A204.1 (cell line): ENCODE results near the gene ZNF485.
"Not testable (repeated sequence)": the region's sequence is repeated elsewhere in the genome, so short reads cannot be mapped to it uniquely, and the experiment has no call there.

ENCODE experiments used
- FAIRE-seq: peaks from 2 replicates; lab custom pipeline; 2012; peaks lifted over from hg19 to GRCh38; lab: Jason Lieb, UNC

ZNF485 gene

DNA sequence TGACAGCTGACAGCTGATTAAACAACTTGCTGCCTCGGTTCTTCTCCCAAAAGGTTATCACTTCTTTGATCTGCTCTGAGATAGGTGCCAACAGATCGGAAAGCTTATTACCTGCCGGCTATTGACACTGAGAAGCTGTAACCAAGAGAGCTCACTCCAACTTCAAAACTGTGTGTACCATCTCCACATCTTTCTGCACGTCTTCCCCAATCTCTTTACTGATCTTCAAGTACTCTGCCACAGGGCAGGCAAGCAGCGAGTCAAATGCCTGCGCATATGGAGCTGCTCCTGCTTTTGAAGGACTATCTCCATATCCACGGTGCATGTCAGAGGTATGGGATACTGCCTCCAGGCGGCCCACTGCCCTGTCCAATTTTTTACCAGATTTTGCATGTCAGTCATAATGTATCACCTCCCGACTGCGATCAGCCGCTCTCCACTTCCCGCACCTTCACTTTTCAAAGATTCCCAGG is 352 bp upstream of the ZNF485 start:
- FAIRE-seq, result no peak

- FAIRE-seq, result no peak
These were observed 948 bp downstream of the ZNF485 start for GRCh38 chr10:43607199-43607573.

- no peak for FAIRE-seq
These were observed 4.4 kb downstream of the ZNF485 start for GRCh38 chr10:43610636-43611035.

GRCh38 chr10:43616697-43617370 is 10.6 kb downstream of the ZNF485 start:
- FAIRE-seq, result no peak

DNA sequence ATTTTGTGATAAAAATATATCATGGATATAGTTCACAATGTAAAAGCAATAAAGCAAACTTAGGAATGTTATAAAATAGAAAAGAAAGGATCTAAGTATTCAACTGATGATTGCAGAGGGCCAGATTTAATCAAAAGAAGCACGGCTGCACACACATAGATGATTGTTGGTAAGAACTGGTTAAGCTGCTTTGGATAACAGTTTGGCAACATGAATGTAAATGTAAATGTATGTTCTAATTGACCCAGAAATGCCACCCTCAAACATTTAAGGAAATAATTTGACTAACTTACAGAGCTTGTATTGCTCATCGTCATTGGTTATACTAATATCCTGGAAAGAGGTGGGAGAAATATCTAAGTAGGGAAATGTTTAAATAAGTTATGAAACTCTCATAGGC is 13.1 kb downstream of the ZNF485 start:
- FAIRE-seq, result no peak

- FAIRE-seq, result no peak
These were observed 15.8 kb downstream of the ZNF485 start for GRCh38 chr10:43622038-43622437.

DNA sequence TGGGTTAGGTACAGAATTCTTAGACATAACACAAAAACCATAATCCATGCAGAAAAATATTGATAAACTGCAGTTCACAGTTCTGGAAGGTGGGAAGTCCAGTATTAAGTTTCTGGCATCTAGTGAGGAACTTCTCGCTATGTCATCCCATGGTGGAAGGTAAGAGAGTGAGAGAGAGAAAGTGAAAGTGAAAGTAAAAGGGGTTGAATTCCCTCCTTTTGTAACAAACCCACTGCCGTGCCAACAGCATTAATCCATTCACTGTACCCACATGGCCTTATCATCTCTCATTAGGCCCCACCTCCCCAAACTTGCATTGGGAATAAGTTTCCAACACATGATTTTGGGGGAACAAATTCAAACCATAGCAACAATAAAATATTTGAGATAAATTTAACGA is 17.1 kb downstream of the ZNF485 start:
- no peak for FAIRE-seq

- no peak for FAIRE-seq
These were observed 21.7 kb downstream of the ZNF485 start for GRCh38 chr10:43627942-43628341.

DNA sequence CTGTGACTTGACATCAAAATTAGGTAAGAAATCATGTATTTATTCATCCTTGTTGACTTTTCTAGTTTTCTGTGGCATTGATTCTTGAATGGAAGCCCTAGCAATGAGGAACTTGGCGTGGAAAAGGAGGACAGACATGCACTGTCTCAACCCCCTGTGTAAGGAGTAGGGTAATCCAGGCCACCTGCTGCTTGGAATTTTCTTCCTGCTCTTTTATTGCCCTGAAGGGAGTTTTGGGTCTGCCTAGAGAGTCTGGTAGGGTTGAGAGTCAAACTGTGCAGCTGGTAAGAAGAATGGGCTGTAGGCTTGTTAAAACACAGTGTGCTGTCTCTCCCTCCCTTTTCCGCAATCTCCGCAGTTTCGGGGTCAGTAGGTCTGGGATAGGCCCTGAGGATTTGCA is 22.7 kb downstream of the ZNF485 start:
- no peak for FAIRE-seq

GRCh38 chr10:43635816-43636215 is 29.6 kb downstream of the ZNF485 start:
- FAIRE-seq, result not testable (repeated sequence)

DNA sequence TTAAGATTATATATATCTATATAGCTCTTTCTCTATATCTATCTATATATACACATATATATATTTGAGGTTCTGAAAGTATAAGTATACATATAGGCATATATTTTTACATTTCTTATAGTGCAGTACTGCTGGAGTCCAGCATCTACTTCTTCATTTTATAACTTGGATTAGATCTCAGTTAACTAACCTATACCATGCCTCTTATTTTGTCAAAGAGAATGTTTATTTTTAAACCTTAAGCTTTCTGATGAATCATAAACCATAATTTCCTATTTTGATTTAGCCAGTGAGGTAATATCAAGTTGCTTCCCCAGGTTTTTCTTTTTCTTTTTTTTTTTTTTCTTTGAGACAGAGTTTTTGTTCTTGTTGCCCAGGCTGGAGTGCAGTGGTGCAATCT is 34.4 kb downstream of the ZNF485 start:
- FAIRE-seq, result no peak

DNA sequence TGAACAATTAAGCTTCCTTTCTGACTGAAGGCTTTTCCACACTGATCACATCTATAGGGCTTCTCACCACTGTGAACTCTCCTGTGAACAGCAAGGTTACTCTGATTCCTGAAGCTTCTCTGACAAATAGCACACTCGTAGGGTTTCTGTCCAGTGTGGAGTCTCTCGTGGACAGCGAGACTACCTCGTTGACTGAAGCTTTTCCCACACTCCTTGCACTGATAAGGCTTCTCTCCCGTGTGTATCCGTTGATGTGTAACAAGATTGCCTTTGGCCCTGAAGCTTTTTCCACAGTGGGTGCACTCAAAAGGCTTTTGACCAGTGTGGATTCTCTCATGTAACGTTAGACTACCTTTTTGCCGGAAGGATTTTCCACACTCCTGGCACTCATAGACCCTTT is 38.0 kb downstream of the ZNF485 start:
- no peak for FAIRE-seq

GRCh38 chr10:43645866-43646265 is 39.6 kb downstream of the ZNF485 start:
- no peak for FAIRE-seq

DNA sequence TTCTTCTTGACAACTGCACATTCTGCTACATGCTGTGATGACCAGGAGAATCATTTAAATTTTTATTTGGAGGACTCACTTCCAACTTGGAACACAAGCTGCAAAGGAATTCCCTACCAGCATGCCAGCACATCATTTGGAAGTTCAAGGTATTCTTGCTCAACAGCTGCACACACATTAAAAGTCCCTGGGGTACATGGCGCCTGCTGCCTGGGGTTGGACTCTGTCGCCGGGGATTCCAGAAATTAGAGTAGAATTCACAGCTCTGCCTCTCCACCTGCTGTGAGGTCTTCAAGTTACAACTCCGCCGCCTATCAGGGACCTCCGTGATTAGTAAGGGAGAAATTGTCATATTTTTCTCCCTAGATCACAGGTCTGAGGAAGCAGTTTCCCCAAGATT is 41.3 kb downstream of the ZNF485 start:
- FAIRE-seq, result no peak

DNA sequence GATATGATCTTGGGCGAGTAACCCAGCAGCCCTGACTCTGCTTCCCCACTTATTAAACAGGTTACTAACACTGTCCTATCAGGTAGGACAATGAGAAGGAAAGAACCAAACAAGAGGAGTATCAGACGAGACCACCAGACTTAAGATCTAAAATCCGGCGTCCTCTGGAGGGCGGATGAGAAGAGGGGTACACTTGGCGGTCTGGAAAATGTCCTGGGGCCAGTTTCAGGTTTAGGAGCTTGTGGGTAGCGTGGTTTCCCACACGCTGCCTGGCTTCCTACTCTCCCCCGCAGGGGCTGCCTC is 41.8 kb downstream of the ZNF485 start:
- FAIRE-seq, result no peak

DNA sequence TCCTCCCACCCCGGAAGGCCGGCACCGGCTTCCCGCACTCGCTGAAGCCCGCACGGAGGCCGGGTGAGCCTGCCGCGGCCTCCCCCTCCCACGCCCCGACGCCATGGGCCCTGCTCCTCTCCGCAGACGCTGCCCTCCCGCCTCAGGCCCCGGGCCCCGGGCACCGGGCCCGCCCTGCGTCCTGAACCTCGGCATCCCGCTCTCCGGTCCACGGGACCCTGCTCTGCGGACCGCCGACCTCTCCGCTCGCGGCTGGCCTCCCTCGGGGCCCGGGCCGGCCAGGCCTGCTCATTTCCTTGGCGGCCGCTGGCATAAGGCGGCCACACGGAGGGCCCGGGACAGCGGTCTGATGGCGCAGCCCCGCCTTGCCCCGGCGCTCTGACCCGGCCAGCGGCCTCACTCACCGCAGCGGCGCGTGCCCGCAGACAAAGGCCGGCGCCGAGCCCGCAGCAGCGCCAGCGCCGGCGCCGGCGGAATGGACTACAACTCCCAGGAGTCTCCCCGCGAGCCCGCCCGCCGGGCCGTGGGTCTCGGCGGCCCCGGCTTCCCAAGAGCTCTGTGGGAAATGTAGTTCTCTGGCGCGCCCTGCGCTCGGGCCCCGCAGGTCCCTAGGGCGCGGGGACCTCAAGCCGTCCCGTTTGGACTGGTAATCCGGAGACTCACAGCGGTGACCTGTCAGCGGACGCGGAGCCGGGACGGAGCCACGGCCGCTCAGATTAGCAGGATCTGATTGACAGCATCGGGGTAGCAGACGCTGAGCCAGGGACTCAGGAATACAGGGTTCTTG is 42.4 kb downstream of the ZNF485 start, which contains the start of gene ZNF32:
Gene ZNF32 (minus strand): TSS at position 484 of the 787 bp plus-strand sequence. CDS start 2,748 bp downstream, outside the sequence.
- FAIRE-seq, result no peak

- no peak for FAIRE-seq
These were observed 42.9 kb downstream of the ZNF485 start for GRCh38 chr10:43649185-43649523.

DNA sequence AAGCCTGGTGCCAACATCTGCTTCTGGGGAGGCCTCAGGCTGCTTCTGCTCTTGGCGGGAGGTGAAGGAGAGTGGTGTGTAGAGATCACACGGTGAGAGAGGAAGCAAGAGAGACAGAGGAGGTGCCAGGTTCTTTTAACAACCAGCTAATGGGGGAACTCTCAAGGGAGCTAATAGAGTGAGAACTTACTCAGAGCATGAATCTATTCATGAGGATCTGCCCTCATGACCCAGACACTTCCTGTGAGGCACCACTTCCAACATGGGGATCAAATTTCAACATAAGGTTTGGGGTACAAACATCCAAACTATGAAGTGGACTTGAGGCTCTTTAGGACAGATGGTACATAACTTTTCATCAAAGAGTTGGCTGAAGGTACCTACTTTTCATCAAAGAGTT is 47.5 kb downstream of the ZNF485 start:
- FAIRE-seq, result no peak

DNA sequence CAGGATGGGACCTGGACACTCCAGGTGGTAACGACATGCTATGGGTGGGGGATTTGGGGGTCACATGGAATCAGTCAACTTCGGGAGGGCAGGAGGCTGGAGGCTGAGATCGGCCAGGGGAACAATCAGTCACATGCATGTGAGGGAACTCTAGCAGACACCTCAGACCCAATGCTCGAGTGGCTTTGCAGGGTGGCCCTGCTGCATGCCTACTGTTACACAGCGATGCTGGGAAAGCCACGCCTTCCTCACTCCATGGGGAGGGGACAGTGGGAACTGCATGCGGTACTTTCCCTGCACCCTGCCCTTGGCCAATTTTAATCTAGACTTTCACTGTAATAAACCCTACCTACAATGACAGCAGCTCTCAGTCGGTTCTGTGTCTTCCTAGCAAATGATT is 49.1 kb downstream of the ZNF485 start:
- FAIRE-seq, result no peak

DNA sequence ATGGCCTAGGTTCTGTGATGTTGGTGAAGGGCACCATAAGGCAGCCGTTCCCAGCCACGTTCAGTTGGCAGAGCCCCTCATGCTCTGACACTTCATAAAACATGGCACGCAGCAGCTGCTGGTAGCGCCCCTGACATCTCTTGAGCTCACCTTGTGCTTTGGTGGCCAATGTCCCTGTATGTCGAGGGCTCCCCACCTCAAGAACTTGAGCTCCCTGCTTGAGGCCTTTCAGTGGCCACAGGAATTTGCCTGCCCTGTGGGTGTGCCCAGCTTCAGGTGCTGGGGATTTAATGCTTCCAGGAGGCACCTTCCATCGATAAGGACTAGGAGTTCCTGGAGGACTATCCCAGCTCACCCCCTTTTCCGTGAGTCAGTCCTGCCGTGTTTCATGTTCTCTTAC is 52.0 kb downstream of the ZNF485 start:
- FAIRE-seq, result no peak

DNA sequence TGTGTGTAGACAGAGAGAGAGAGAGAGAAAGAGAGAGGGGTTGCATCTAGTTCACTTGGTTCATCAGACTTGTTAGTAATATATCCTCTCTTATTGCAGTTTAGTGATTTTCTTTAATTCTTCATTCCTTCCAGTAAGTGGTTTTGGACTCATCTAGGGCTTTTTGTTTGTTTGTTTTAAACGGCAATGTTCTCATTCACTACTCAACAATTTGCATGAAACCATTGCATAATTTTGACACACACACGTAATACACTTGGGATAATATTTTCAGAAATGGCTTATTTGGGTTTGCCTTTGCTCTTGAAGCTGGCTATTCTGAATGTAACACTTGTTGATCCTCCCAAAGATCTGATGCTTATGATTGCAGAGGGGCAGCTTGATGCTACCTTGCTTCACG is 58.8 kb downstream of the ZNF485 start:
- no peak for FAIRE-seq

DNA sequence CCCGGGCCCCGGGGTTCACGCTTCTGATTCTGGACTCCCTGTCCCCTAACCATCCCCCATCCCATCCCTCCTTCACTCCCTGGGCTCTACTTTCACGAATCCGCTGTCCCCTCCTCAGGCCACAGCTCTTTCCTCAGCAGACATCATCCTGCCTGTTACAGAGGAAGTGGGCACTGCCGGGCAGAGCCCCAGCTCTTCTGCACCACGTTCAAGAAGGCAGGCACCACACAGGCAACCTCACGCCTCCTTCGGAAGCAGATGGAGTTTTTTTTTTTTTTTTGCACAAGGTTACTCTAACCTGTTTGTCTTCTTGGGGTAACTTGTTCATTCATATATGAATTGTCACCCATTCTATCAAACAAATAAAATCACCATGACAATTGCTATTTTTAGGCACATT is 60.3 kb downstream of the ZNF485 start:
- FAIRE-seq, result no peak

DNA sequence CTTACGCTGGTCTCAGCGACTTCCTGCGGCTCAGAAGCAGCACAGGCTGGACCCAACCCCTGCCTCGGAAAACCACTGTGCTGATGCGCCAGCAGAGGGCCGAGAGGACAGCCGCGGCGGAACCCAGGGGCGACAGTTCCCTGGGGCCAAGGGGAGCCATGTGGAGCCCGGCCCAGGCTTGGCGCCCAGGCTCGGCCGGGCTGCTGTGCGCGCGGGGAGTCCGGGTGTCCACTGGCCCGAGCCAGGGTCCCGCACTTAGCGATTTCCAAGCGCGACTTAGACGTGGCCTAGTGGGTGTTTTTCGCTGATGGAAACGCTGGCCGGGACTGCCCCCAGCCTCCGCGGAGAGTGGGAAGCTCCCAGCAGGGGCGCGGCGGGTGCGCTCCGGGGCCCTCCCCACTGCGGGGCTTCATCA is 61.1 kb downstream of the ZNF485 start:
- no peak for FAIRE-seq
